ENCODE results near the gene TNIK.

The TNIK gene

GRCh38 chr3:171184372-171184771 is 275.8 kb downstream of the TNIK start:
- Histone ChIP-seq H3K4me1 (ENCODE audit: control insufficient read depth, low read length) (no peaks in the 10 kb centered on the region), H3K9me3 (ENCODE audit: control insufficient read depth, insufficient read depth, low read length) (no peaks in the 10 kb centered on the region), H3K79me2 (ENCODE audit: control insufficient read depth, low read length) (no peaks in the 10 kb centered on the region), H3F3A (ENCODE audit: control insufficient read depth, insufficient read depth) (no peaks in the 10 kb centered on the region), H4K20me1 (ENCODE audit: control insufficient read depth, insufficient read depth, low read depth, low read length) (no peaks in the 10 kb centered on the region), H3K4me3 (ENCODE audit: low read length) (no peak overlapping the region), H3K9me2 (replicated peaks; ENCODE audit: control insufficient read depth, low read length) (no peaks in the 10 kb centered on the region), H3K4me2 (ENCODE audit: low read length) (no peak overlapping the region), H3K36me3 (ENCODE audit: control insufficient read depth, low read length) (no peaks in the 10 kb centered on the region), H3K27ac (ENCODE audit: low read depth, low read length) (no peak overlapping the region), H3K27me3 (ENCODE audit: control insufficient read depth, low read length) (peaks cover 2% of the 10 kb centered on the region; the same call in 1 of the 2 replicates)
- TF ChIP-seq EZH2phosphoT487 (IDR thresholded peaks at IDR 0.05; ENCODE audit: borderline replicate concordance, low read length) = no peak
- TF ChIP-seq, protein P1, sequence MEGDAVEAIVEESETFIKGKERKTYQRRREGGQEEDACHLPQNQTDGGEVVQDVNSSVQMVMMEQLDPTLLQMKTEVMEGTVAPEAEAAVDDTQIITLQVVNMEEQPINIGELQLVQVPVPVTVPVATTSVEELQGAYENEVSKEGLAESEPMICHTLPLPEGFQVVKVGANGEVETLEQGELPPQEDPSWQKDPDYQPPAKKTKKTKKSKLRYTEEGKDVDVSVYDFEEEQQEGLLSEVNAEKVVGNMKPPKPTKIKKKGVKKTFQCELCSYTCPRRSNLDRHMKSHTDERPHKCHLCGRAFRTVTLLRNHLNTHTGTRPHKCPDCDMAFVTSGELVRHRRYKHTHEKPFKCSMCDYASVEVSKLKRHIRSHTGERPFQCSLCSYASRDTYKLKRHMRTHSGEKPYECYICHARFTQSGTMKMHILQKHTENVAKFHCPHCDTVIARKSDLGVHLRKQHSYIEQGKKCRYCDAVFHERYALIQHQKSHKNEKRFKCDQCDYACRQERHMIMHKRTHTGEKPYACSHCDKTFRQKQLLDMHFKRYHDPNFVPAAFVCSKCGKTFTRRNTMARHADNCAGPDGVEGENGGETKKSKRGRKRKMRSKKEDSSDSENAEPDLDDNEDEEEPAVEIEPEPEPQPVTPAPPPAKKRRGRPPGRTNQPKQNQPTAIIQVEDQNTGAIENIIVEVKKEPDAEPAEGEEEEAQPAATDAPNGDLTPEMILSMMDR (IDR thresholded peaks at IDR 0.05; ENCODE audit: low read depth, low read length, poor library complexity, severe bottlenecking) = no peak

- H3K9me3 ChIP-seq (ENCODE audit: control insufficient read depth, insufficient read depth, low read length) = no peaks in the 10 kb centered on the region
- H3K36me3 ChIP-seq (ENCODE audit: control insufficient read depth, low read length) = no peaks in the 10 kb centered on the region
Observed at GRCh38 chr3:171183042-171183441, 277.2 kb downstream of the TNIK start.

DNA sequence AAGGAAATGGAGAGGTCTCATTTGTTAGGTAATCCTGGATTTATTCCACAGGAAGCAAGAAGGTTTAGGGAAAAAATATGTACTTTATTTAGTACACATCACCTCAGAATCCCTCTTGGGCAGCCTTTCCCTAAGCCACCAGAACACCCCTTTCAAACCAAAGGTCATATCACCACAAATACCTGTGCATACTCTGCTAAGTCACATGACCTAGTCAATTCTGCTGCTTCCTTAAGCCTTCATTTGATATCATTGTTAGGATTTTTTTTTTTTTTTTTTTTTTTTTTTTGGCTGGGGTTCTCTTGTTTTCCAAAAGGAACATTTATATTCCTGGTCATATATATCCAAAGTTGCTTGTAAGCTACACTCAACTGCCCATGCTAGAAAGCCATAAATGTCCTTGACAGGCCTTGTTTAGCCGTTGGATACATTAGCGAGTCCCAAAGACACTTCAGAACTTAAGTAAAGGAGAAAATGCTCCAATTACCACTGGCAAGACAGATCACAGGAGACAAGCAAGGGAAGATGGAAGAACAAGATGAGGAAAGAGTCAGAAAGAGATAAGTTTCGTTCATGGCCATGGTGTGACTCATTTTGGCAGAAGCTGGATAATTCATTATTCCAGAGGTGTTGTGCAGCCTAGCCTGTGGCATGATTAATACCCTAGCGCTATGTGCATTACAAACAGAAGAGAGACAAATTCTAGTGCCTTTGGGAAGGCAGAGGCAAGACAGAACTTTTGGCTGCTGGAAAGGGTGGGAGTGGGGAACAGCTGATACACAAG is 278.1 kb downstream of the TNIK start:
- no peaks in the 10 kb centered on the region for H3K9me3 ChIP-seq (ENCODE audit: control insufficient read depth, insufficient read depth, low read length)
- no peaks in the 10 kb centered on the region for H3K4me1 ChIP-seq (ENCODE audit: control insufficient read depth, low read length)
- H3K9me2 ChIP-seq (replicated peaks; ENCODE audit: control insufficient read depth, low read length) = no peaks in the 10 kb centered on the region
- no peak overlapping the region for H3K27ac ChIP-seq (ENCODE audit: low read depth, low read length)
- H3F3A ChIP-seq (ENCODE audit: control insufficient read depth, insufficient read depth) = no peaks in the 10 kb centered on the region
- H3K36me3 ChIP-seq (ENCODE audit: control insufficient read depth, low read length) = no peaks in the 10 kb centered on the region
- no peak overlapping the region for H3K4me2 ChIP-seq (ENCODE audit: low read length)
- no peak overlapping the region for H3K4me3 ChIP-seq (ENCODE audit: low read length)
- no peaks in the 10 kb centered on the region for H3K27me3 ChIP-seq (ENCODE audit: control insufficient read depth, low read length)
- H4K20me1 ChIP-seq (ENCODE audit: control insufficient read depth, insufficient read depth, low read depth, low read length) = no peaks in the 10 kb centered on the region
- TF ChIP-seq, protein P1 (IDR thresholded peaks at IDR 0.05; ENCODE audit: low read depth, low read length, poor library complexity, severe bottlenecking) = no peak
- TF ChIP-seq EZH2phosphoT487 (IDR thresholded peaks at IDR 0.05; ENCODE audit: borderline replicate concordance, low read length) = no peak
- no peaks in the 10 kb centered on the region for H3K79me2 ChIP-seq (ENCODE audit: control insufficient read depth, low read length)

More at GRCh38 chr3:171183042-171183441, 277.2 kb downstream of the TNIK start:
- H3K4me1 ChIP-seq (ENCODE audit: control insufficient read depth, low read length) = no peaks in the 10 kb centered on the region
- no peaks in the 10 kb centered on the region for H3K27me3 ChIP-seq (ENCODE audit: control insufficient read depth, low read length)
- H3K4me3 ChIP-seq (ENCODE audit: low read length) = no peak overlapping the region
- TF ChIP-seq, protein P1 (IDR thresholded peaks at IDR 0.05; ENCODE audit: low read depth, low read length, poor library complexity, severe bottlenecking) = no peak
- no peak for TF ChIP-seq EZH2phosphoT487 (IDR thresholded peaks at IDR 0.05; ENCODE audit: borderline replicate concordance, low read length)
- no peak overlapping the region for H3K4me2 ChIP-seq (ENCODE audit: low read length)
- no peaks in the 10 kb centered on the region for H3K9me2 ChIP-seq (replicated peaks; ENCODE audit: control insufficient read depth, low read length)
- H3F3A ChIP-seq (ENCODE audit: control insufficient read depth, insufficient read depth) = no peaks in the 10 kb centered on the region
- no peak overlapping the region for H3K27ac ChIP-seq (ENCODE audit: low read depth, low read length)
- H3K79me2 ChIP-seq (ENCODE audit: control insufficient read depth, low read length) = no peaks in the 10 kb centered on the region
- H4K20me1 ChIP-seq (ENCODE audit: control insufficient read depth, insufficient read depth, low read depth, low read length) = no peaks in the 10 kb centered on the region

Measured in DOHH2 (cell line).